ENCODE measurements around the gene DAAM2. TPM values are rescaled to one million over a fixed set of nuclear protein-coding genes. Genes with fewer than 3 reads are reported as not detected.
A peak's percentile ranks its signal among the peaks of the same experiment; 100 is the strongest.

The DAAM2 gene
- total and polyA plus RNA-seq, 2 of the 8 experiments (the other 6 are each of a cell fraction or from before 2014, with no cell fraction given), result 1.5 to 2.9 TPM

- H3K27me3 ChIP-seq (replicated peaks in 1 of 4; ENCODE audit: control insufficient read depth in 3 of 4, extremely low read depth in 1 of 4, insufficient read depth in 3 of 4, low read length in 3 of 4), result 0 out of 7 replicates have a peak, but pooled peaks cover 0 to 2% (median 0%) of the 10 kb centered on the region in 4 experiments
- H2BK5ac ChIP-seq (ENCODE audit: low read depth, low read length), result no peak overlapping the region
- CTCF ChIA-PET (ENCODE audit: partially characterized antibody), result interaction anchor here (0.6 to 4.5 kb wide), 13 partner anchors 10 to 1298 kb away, joined by 3 to 30 read pairs (median 3); no protein-coding TSS in a partner anchor
- no peak overlapping the region for H2AK5ac ChIP-seq (ENCODE audit: low read depth, low read length)
- no peak overlapping the region for H3K27ac ChIP-seq (ENCODE audit: low read depth, low read length)
- H2BK20ac ChIP-seq (ENCODE audit: low read length), result no peak overlapping the region
- no peaks in the 10 kb centered on the region for H3K79me1 ChIP-seq (ENCODE audit: low read depth, low read length)
- H3K23ac ChIP-seq (ENCODE audit: insufficient read length), result no peak overlapping the region
- no peak overlapping the region; the same call in 1 of the 2 replicates for H4K8ac ChIP-seq (ENCODE audit: extremely low read depth, insufficient read depth, low read length)
- H3K23me2 ChIP-seq (ENCODE audit: low read depth, low read length), result no peaks in the 10 kb centered on the region
- H3K4me1 ChIP-seq (replicated peaks in 1 of 4; ENCODE audit: control insufficient read depth in 3 of 4, insufficient read depth in 4 of 4, low read length in 3 of 4), result peaks cover 0 to 2% (median 0%) of the 10 kb centered on the region in 4 experiments; a peak in 1 of 7 replicates
- no peak for DNase-seq (ENCODE audit: low read depth in 1 of 2, low spot score in 2 of 2)
- no peak overlapping the region for H3K4me2 ChIP-seq (ENCODE audit: insufficient read depth in 1 of 2, low read depth in 2 of 2, low read length in 2 of 2)
- H3K9ac ChIP-seq (replicated peaks in 1 of 4; ENCODE audit: extremely low read depth in 1 of 4, low read depth in 3 of 4, low read length in 3 of 4), result no peak overlapping the region
- H2BK12ac ChIP-seq (ENCODE audit: low read depth, low read length), result no peak overlapping the region
- H3K4ac ChIP-seq (replicated peaks; ENCODE audit: insufficient read length, low read depth, low read length), result no peak overlapping the region
- H4K20me1 ChIP-seq (replicated peaks in 1 of 2; ENCODE audit: control insufficient read depth in 1 of 2, insufficient read depth in 2 of 2, low read length in 2 of 2), result no peaks in the 10 kb centered on the region
- no peaks in the 10 kb centered on the region for H3K79me2 ChIP-seq (ENCODE audit: control insufficient read depth in 1 of 2, insufficient read depth in 2 of 2, low read length in 2 of 2)
- no peak overlapping the region for H4K91ac ChIP-seq (replicated peaks; ENCODE audit: insufficient read length, low read length)
- no peak overlapping the region for H4K5ac ChIP-seq (ENCODE audit: insufficient read length, low read depth, low read length)
- no peak overlapping the region for H3K56ac ChIP-seq (replicated peaks; ENCODE audit: insufficient read length, low read depth, low read length)
- no peak overlapping the region for H2BK15ac ChIP-seq (ENCODE audit: low read length)
- POLR2A ChIA-PET (ENCODE audit: partially characterized antibody), result interaction anchor here (0.6 to 2.0 kb wide), 3 partner anchors 10 to 108 kb away, joined by 3 to 6 read pairs (median 5); no protein-coding TSS in a partner anchor
- no peak overlapping the region for H3K18ac ChIP-seq (ENCODE audit: extremely low read depth, low read length)
- H3K4me3 ChIP-seq (ENCODE audit: extremely low read depth in 1 of 4, insufficient read depth in 2 of 4, low read depth in 3 of 4, low read length in 4 of 4), result no peak overlapping the region
- no peaks in the 10 kb centered on the region for H3K9me3 ChIP-seq (ENCODE audit: insufficient read depth in 2 of 2, low read depth in 1 of 2, low read length in 1 of 2)
- no peak overlapping the region for H3K14ac ChIP-seq (ENCODE audit: insufficient read length)
- H3K36me3 ChIP-seq (ENCODE audit: control insufficient read depth in 2 of 4, insufficient read depth in 4 of 4, low read length in 3 of 4), result peaks cover 0 to 4% (median under 1%) of the 10 kb centered on the region in 4 experiments; a peak in 3 of 8 replicates
- no peak overlapping the region for H2AFZ ChIP-seq (ENCODE audit: low read length)
- FAIRE-seq, result no peak
- no peak for TF ChIP-seq ASH2L (IDR thresholded peaks at IDR 0.05; ENCODE audit: low read length)
- no peak for TF ChIP-seq ATF2 (IDR thresholded peaks at IDR 0.05; ENCODE audit: low read length)
- TF ChIP-seq EP300 (IDR thresholded peaks at IDR 0.05; ENCODE audit: borderline replicate concordance in 1 of 2, low read depth in 2 of 2, low read length in 2 of 2), result no peak
- TF ChIP-seq, protein P1, sequence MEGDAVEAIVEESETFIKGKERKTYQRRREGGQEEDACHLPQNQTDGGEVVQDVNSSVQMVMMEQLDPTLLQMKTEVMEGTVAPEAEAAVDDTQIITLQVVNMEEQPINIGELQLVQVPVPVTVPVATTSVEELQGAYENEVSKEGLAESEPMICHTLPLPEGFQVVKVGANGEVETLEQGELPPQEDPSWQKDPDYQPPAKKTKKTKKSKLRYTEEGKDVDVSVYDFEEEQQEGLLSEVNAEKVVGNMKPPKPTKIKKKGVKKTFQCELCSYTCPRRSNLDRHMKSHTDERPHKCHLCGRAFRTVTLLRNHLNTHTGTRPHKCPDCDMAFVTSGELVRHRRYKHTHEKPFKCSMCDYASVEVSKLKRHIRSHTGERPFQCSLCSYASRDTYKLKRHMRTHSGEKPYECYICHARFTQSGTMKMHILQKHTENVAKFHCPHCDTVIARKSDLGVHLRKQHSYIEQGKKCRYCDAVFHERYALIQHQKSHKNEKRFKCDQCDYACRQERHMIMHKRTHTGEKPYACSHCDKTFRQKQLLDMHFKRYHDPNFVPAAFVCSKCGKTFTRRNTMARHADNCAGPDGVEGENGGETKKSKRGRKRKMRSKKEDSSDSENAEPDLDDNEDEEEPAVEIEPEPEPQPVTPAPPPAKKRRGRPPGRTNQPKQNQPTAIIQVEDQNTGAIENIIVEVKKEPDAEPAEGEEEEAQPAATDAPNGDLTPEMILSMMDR (IDR thresholded peaks at IDR 0.05; ENCODE audit: control extremely low read depth in 1 of 3, insufficient read depth in 1 of 3, low read depth in 1 of 3, low read length in 3 of 3), result peak in 2 of 3 experiments; percentile 14 to 17; a peak in 1 of 4 replicates
- TF ChIP-seq JUN (IDR thresholded peaks at IDR 0.05; ENCODE audit: low read depth, low read length), result no peak
- no peak for TF ChIP-seq SAP30 (IDR thresholded peaks at IDR 0.05; ENCODE audit: insufficient read depth, insufficient replicate concordance, low read length)
- no peak for TF ChIP-seq JUND (IDR thresholded peaks at IDR 0.05; ENCODE audit: low read length)
- 80% methylated on average over 4 of the region's 4 CpGs; no CpG with 5 or more reads in 1 of the 2 experiments for WGBS, 2 experiments (ENCODE audit: extremely low coverage in 1 of 2, insufficient coverage in 1 of 2, insufficient read length in 1 of 2, insufficient replicate concordance in 2 of 2, low coverage in 1 of 2, low lambda C conversion rate in 2 of 2, missing lambda C conversion rate in 1 of 2)
- H2BK120ac ChIP-seq (replicated peaks; ENCODE audit: low read depth, low read length), result no peak overlapping the region
Observed at GRCh38 chr6:39904946-39905639, 112.9 kb downstream of the DAAM2 start.
